Transverse colon (tissue), 3 donors: ENCODE measurements around the gene SYNGR1.

ENCODE experiments used
- EP300 ChIP-seq: sonication (generic); formaldehyde crosslinking; IDR thresholded peaks from one replicate; pipeline ENCODE4 v1.6.1; 2017; ENCODE audit warnings: antibody characterized with exemption, low read depth
- POLR2A ChIP-seq: fragments of 450-650 bp; IDR thresholded peaks from one replicate; pipeline ENCODE4 v1.6.1; 2016; ENCODE audit warnings: antibody characterized with exemption, mild to moderate bottlenecking, moderate library complexity
- TF ChIP-seq, protein P1 (sequence below), 5 experiments: fragments of 200-600 bp in 3 of 5; fragments of 450-650 bp in 2 of 5; sonication (generic) in 3 of 5; IDR thresholded peaks; 1 replicate in 2 of 5; 2 replicates in 3 of 5; pipeline ENCODE4 v1.5.1; 2016 to 2017; ENCODE audit warnings: antibody characterized with exemption in 5 of 5, inconsistent platforms in 3 of 5, mild to moderate bottlenecking in 2 of 5, moderate library complexity in 1 of 5

DNA sequence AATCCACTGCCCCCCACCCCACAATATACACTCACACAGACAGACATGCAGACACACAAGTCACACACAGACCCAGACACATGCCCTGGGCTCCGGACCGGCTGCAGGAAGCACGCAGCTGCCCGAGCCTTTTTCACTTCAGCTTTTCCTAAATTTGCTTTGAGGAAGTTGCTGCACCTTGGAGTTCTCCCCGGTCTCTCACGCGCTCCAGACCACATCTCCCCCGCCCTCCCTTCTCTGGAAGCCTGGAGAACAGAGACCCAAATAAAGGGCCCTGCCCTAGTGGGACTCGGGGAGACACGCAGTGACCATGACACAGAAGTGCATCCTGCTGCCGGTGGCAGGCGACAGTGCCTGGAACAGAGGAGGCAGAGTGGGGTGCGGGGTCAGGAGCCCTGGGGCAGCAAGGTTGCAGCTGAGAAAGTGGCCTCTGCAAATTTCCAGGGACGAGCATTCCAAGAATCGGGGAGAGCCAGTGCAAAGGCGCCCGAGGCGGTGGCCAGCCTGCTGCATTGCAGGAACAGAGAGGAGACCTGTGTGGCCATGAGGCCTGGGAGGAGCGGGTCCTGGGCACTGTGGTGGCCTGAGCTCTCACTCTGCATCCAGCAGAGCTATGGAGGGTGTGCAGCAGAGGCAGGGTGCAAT is 49.5 kb upstream of the SYNGR1 start:
- TF ChIP-seq, protein P1, sequence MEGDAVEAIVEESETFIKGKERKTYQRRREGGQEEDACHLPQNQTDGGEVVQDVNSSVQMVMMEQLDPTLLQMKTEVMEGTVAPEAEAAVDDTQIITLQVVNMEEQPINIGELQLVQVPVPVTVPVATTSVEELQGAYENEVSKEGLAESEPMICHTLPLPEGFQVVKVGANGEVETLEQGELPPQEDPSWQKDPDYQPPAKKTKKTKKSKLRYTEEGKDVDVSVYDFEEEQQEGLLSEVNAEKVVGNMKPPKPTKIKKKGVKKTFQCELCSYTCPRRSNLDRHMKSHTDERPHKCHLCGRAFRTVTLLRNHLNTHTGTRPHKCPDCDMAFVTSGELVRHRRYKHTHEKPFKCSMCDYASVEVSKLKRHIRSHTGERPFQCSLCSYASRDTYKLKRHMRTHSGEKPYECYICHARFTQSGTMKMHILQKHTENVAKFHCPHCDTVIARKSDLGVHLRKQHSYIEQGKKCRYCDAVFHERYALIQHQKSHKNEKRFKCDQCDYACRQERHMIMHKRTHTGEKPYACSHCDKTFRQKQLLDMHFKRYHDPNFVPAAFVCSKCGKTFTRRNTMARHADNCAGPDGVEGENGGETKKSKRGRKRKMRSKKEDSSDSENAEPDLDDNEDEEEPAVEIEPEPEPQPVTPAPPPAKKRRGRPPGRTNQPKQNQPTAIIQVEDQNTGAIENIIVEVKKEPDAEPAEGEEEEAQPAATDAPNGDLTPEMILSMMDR (IDR thresholded peaks at IDR 0.05): no peak
- no peak for TF ChIP-seq EP300
- TF ChIP-seq POLR2A: no peak
